Neuronal stem cell (in vitro differentiated cells): ENCODE results near the gene PDIA2.

Experiments
- DNase-seq: peaks from one replicate; pipeline ENCODE4 v3.0.0-alpha.2; 2013; ENCODE audit warnings: low spot score
- H2AFZ ChIP-seq: one replicate; pipeline ENCODE4 v1.6.1; 2013; ENCODE audit warnings: mild to moderate bottlenecking, low read length, inconsistent platforms
- H2AK5ac ChIP-seq: 2 replicates; pipeline ENCODE4 v1.6.1; 2013; ENCODE audit warnings: low read depth, mild to moderate bottlenecking, inconsistent platforms, low read length, moderate library complexity, mixed read lengths
- H2BK120ac ChIP-seq: 2 replicates; pipeline ENCODE4 v1.6.1; 2013; ENCODE audit warnings: low read depth, mild to moderate bottlenecking, inconsistent platforms, low read length, moderate library complexity, mixed read lengths
- H2BK12ac ChIP-seq: one replicate; pipeline ENCODE4 v1.6.1; 2013; ENCODE audit warnings: low read length, inconsistent platforms
- H2BK15ac ChIP-seq: 2 replicates; pipeline ENCODE4 v1.6.1; 2013; ENCODE audit warnings: mild to moderate bottlenecking, low read length, inconsistent platforms, mixed read lengths
- H2BK5ac ChIP-seq: one replicate; pipeline ENCODE4 v1.6.1; 2013; ENCODE audit warnings: inconsistent platforms, mild to moderate bottlenecking, low read length, moderate library complexity
- H3K14ac ChIP-seq: one replicate; pipeline ENCODE4 v1.6.1; 2013; ENCODE audit warnings: low read length, inconsistent platforms
- H3K18ac ChIP-seq: 2 replicates; pipeline ENCODE4 v1.6.1; 2013; ENCODE audit warnings: low read length, inconsistent platforms
- H3K23ac ChIP-seq: 2 replicates; pipeline ENCODE4 v1.6.1; 2013; ENCODE audit warnings: low read depth, mild to moderate bottlenecking, mixed read lengths, low read length, inconsistent platforms; ENCODE audit not compliant: poor library complexity
- H3K27ac ChIP-seq: replicated peaks from 3 replicates; pipeline ENCODE4 v1.5.1; 2013; ENCODE audit warnings: low read length, inconsistent platforms
- H3K27me3 ChIP-seq, 3 experiments: 2 replicates each; pipeline ENCODE4 v1.6.1; 2013; ENCODE audit warnings: low read length in 3 of 3, mild to moderate bottlenecking in 2 of 3, inconsistent platforms in 1 of 3, low read depth in 1 of 3, mixed read lengths in 1 of 3, moderate library complexity in 1 of 3; ENCODE audit not compliant: control insufficient read depth in 3 of 3, insufficient read depth in 3 of 3
- H3K36me3 ChIP-seq, 2 donors: replicated peaks in 1 of 2; 2 replicates each; pipeline ENCODE4 v1.6.1; 2013; ENCODE audit warnings: low read length in 2 of 2; ENCODE audit not compliant: control insufficient read depth in 2 of 2, insufficient read depth in 2 of 2
- H3K4ac ChIP-seq: 2 replicates; pipeline ENCODE4 v1.6.1; 2013; ENCODE audit warnings: inconsistent platforms, mild to moderate bottlenecking, low read length, moderate library complexity
- H3K4me1 ChIP-seq, 2 donors: 1 replicate in 1 of 2; 2 replicates in 1 of 2; pipeline ENCODE4 v1.6.1; 2013; ENCODE audit warnings: low read length in 2 of 2, low read depth in 1 of 2; ENCODE audit not compliant: control insufficient read depth in 2 of 2, insufficient read depth in 1 of 2
- H3K4me2 ChIP-seq: one replicate; pipeline ENCODE4 v1.6.1; 2013; ENCODE audit warnings: mild to moderate bottlenecking, low read length, inconsistent platforms; ENCODE audit not compliant: insufficient read depth, poor library complexity, severe bottlenecking
- H3K4me3 ChIP-seq, 2 donors: 2 replicates each; pipeline ENCODE4 v1.5.1; 2013; ENCODE audit warnings: low read length in 2 of 2, mild to moderate bottlenecking in 2 of 2, inconsistent platforms in 1 of 2, moderate library complexity in 1 of 2
- H3K79me1 ChIP-seq: one replicate; pipeline ENCODE4 v1.6.1; 2013; ENCODE audit warnings: low read depth, mild to moderate bottlenecking, inconsistent platforms, low read length, moderate library complexity
- H3K9ac ChIP-seq: one replicate; pipeline ENCODE4 v1.6.1; 2013; ENCODE audit warnings: mild to moderate bottlenecking, low read depth, low read length, inconsistent platforms; ENCODE audit not compliant: poor library complexity
- H3K9me3 ChIP-seq, 2 donors: replicated peaks in 1 of 2; 2 replicates each; pipeline versions ENCODE3 to v1.6.1; 2013; ENCODE audit warnings: low read length in 2 of 2, mild to moderate bottlenecking in 2 of 2, inconsistent platforms in 1 of 2, low read depth in 1 of 2, mixed read lengths in 1 of 2, moderate library complexity in 1 of 2; ENCODE audit not compliant: control insufficient read depth in 2 of 2, insufficient read depth in 1 of 2
- H4K8ac ChIP-seq: one replicate; pipeline ENCODE4 v1.6.1; 2013; ENCODE audit warnings: low read depth, mild to moderate bottlenecking, inconsistent platforms, low read length, moderate library complexity
- H4K91ac ChIP-seq: one replicate; pipeline ENCODE4 v1.6.1; 2013; ENCODE audit warnings: low read length, low read depth, mild to moderate bottlenecking, inconsistent platforms; ENCODE audit not compliant: poor library complexity
- WGBS, 2 donors: extraction: QIAGEN DNeasy Blood & Tissue Kit; methylation state at CpG; one replicate each; pipeline ENCODE4 v1.1.7; 2013; ENCODE audit warnings: missing lambda C conversion rate in 2 of 2, mixed read lengths in 1 of 2; ENCODE audit not compliant: insufficient read length in 2 of 2, insufficient replicate concordance in 1 of 2; ENCODE audit errors: extremely low coverage in 2 of 2; 5-methylcytosine and 5-hydroxymethylcytosine counted together

Gene PDIA2

DNA sequence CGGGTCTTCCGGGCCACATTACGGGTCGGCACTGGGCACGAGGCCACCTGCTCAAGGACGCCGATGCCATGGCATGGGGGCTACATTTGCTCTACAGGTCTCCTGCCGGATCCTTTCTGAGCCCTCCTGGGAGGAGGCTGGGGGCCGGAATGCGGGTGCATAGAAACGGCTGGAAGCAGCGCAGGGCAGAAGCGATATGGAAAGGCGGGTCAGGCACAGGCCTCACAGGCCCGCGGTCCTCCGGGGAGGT lies 41.2 kb downstream of the PDIA2 start:
- H2BK15ac ChIP-seq = no peak overlapping the region
- no peak overlapping the region for H2BK5ac ChIP-seq
- H3K9me3 ChIP-seq = no peaks in the 10 kb centered on the region
- WGBS, 2 donors = no CpG with 5 or more reads among the region's 17 CpGs
- H3K18ac ChIP-seq = peak overlapping the region; percentile 48
- H2BK120ac ChIP-seq = no peak overlapping the region
- H2AK5ac ChIP-seq = peak overlapping the region; percentile 37
- no peak overlapping the region for H2BK12ac ChIP-seq
- H3K4me1 ChIP-seq = peaks cover 7 to 11% of the 10 kb centered on the region in 2 donors
- H4K8ac ChIP-seq = peak overlapping the region; percentile 43
- H3K23ac ChIP-seq = no peak overlapping the region
- H3K79me1 ChIP-seq = peaks cover 15% of the 10 kb centered on the region
- DNase-seq = no peak
- peaks cover 4 to 15% of the 10 kb centered on the region in 2 donors for H3K36me3 ChIP-seq
- H3K27ac ChIP-seq = no peak overlapping the region
- no peak overlapping the region for H3K4me2 ChIP-seq
- no peak overlapping the region for H2AFZ ChIP-seq
- no peaks in the 10 kb centered on the region for H3K27me3 ChIP-seq
- no peak overlapping the region for H3K4ac ChIP-seq
- H3K9ac ChIP-seq = no peak overlapping the region
- no peak overlapping the region for H3K4me3 ChIP-seq
- H3K14ac ChIP-seq = no peak overlapping the region
- no peak overlapping the region for H4K91ac ChIP-seq

DNA sequence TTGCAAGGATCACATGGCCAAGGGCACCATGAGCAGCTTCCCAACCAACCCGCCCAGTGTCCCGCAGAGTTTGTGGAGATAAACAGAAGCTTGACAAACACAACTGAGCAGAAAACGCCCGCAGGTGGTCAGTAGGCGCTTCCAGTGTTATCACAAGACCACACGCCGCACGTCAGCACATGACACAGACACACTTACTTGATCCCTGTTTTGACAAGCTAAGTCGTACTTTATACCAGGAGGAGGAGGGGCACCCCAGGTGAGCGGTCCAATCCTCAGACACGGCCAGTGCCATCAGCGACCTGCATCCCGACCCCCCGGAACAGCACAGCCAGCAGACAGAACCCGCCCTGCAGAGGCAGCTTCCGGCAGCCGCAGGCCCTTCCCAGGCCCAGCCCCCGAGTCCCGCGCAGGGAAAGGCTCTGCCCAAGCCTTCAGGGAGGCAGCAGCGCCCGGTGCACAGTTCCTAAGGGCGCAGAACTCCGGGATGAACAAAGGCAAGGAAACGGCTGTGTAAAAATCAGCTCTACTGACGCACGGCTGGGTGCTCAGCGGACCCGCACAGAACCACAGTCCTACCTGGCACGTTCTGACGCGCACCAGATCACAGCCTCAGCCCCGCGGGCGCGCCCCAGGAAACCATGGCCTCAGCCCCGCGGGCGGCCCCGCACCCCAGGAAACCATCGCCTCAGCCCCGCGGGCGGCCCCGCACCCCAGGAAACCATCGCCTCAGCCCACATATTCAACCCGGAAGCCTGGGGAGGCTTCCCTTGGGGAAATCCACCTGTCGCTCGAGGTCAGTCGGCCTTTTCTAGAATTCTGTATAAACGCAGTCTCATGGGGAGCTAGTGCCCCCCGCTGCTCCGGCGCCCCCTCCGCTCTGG lies 41.7 kb downstream of the PDIA2 start:
- no peak overlapping the region for H3K4me3 ChIP-seq
- H3K18ac ChIP-seq = peak overlapping the region; percentile 64
- no peaks in the 10 kb centered on the region for H3K9me3 ChIP-seq
- WGBS, 2 donors = no CpG with 5 or more reads among the region's 55 CpGs
- H4K91ac ChIP-seq = no peak overlapping the region
- DNase-seq = no peak
- H3K14ac ChIP-seq = no peak overlapping the region
- H3K4ac ChIP-seq = no peak overlapping the region
- peak overlapping the region; percentile 46 for H2AK5ac ChIP-seq
- peak overlapping the region; percentile 43 for H3K23ac ChIP-seq
- H3K79me1 ChIP-seq = peaks cover 15% of the 10 kb centered on the region
- no peaks in the 10 kb centered on the region for H3K27me3 ChIP-seq
- H3K36me3 ChIP-seq = peaks cover 2 to 11% of the 10 kb centered on the region in 2 donors
- no peak overlapping the region for H2AFZ ChIP-seq
- H3K27ac ChIP-seq = no peak overlapping the region
- H2BK120ac ChIP-seq = no peak overlapping the region
- H2BK15ac ChIP-seq = no peak overlapping the region
- H3K4me2 ChIP-seq = no peak overlapping the region
- peak overlapping the region; percentile 43 for H4K8ac ChIP-seq
- peak overlapping the region; percentile 41 for H2BK12ac ChIP-seq
- H2BK5ac ChIP-seq = peak overlapping the region; percentile 82
- peaks cover 4 to 11% of the 10 kb centered on the region in 2 donors for H3K4me1 ChIP-seq
- H3K9ac ChIP-seq = peak overlapping the region; percentile 44

GRCh38 chr16:325375-326145 lies 42.6 kb downstream of the PDIA2 start:
- Histone ChIP-seq H4K91ac (no peak overlapping the region), H3K79me1 (peaks cover 15% of the 10 kb centered on the region), H3K4me1 (peaks cover 4 to 11% of the 10 kb centered on the region in 2 donors), H2BK5ac (no peak overlapping the region), H3K4me2 (no peak overlapping the region), H3K27ac (no peak overlapping the region), H3K27me3 (no peaks in the 10 kb centered on the region), H3K23ac (peak overlapping the region; percentile 8), H3K4ac (no peak overlapping the region), H2BK15ac (no peak overlapping the region), H2AK5ac (peak overlapping the region; percentile 45), H2BK12ac (no peak overlapping the region), H3K36me3 (peaks cover 2 to 6% of the 10 kb centered on the region in 2 donors), H3K14ac (no peak overlapping the region), H3K4me3 (no peak overlapping the region), H2BK120ac (no peak overlapping the region), H4K8ac (no peak overlapping the region), H3K9me3 (no peaks in the 10 kb centered on the region), H2AFZ (no peak overlapping the region), H3K9ac (peak overlapping the region; percentile 72), H3K18ac (peak overlapping the region; percentile 35)
- no CpG with 5 or more reads among the region's 28 CpGs for WGBS, 2 donors
- no peak for DNase-seq

DNA sequence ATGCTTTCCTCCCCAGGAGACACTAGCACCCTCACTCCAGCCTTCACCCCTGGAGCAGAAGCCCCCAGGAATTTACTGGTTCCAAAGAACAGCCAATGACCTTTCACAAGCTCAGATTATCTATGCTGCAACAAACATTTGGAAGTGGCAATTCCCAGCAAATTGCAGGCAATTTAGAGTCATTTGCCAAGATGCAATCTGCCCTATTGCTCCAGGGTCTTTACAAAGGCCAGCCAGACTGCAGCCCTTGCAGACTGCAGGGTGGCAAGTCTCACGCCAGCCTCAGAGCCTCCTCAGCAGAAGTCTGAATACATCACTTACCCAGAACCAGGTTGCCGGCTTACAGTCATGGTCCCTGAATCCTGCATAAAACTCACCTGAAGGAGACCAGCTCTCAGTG lies 47.8 kb downstream of the PDIA2 start:
- peaks cover 12% of the 10 kb centered on the region for H3K79me1 ChIP-seq
- no peak overlapping the region for H3K9ac ChIP-seq
- H3K4me1 ChIP-seq = peaks cover 10 to 21% of the 10 kb centered on the region in 2 donors
- no peak overlapping the region for H3K4me3 ChIP-seq
- no CpG with 5 or more reads among the region's 2 CpGs for WGBS, 2 donors
- no peak overlapping the region for H3K18ac ChIP-seq
- no peak overlapping the region for H3K14ac ChIP-seq
- no peak for DNase-seq
- H3K9me3 ChIP-seq = peaks cover 3 to 4% of the 10 kb centered on the region in 2 donors
- H3K27ac ChIP-seq = no peak overlapping the region
- H4K91ac ChIP-seq = no peak overlapping the region
- H3K23ac ChIP-seq = no peak overlapping the region
- no peak overlapping the region for H4K8ac ChIP-seq
- no peak overlapping the region for H2BK5ac ChIP-seq
- H3K36me3 ChIP-seq = peaks cover 0 to 5% of the 10 kb centered on the region in 2 donors
- H2BK120ac ChIP-seq = no peak overlapping the region
- no peak overlapping the region for H2AFZ ChIP-seq
- H2BK12ac ChIP-seq = no peak overlapping the region
- no peaks in the 10 kb centered on the region for H3K27me3 ChIP-seq
- H3K4me2 ChIP-seq = no peak overlapping the region
- H2AK5ac ChIP-seq = no peak overlapping the region
- H3K4ac ChIP-seq = no peak overlapping the region
- H2BK15ac ChIP-seq = no peak overlapping the region
